NT2/D1 (cell line): ENCODE results near the gene SCYGR6.

Experiments used
- SUZ12 ChIP-seq: IDR thresholded peaks from 2 replicates; pipeline ENCODE4 v1.6.1; 2011; ENCODE audit not compliant: insufficient read length, insufficient read depth; ENCODE audit errors: extremely low read depth
- YY1 ChIP-seq: IDR thresholded peaks from 2 replicates; pipeline ENCODE4 v1.6.1; 2011; ENCODE audit not compliant: insufficient read length, insufficient read depth
- ZNF274 ChIP-seq: IDR thresholded peaks from 2 replicates; pipeline ENCODE4 v1.6.1; 2011; ENCODE audit warnings: mild to moderate bottlenecking, low read depth, low read length

DNA sequence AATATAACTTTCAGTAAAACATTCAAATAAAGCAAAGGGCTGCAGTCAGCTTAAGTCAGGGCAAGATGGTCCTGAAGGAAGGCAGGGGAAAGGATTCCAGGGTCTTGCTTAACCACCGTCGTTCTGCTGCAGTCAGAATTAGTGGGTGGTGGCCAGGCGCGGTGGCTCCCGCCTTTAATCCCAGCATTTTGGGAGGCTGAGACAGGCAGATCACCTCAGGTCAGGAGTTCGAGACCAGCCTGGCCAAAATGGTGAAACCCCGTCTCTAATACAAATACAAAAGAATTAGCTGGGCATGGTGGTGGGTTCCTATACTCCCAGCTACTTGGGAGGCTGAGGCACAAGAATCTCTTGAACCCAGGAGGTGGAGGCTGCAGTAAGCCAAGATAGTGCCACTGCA is 13.6 kb downstream of the SCYGR6 start:
- TF ChIP-seq YY1 = no peak
- TF ChIP-seq ZNF274 = no peak
- TF ChIP-seq SUZ12 = no peak
